A673 (cell line): ENCODE data around the gene ASB13. TPM values are rescaled to one million over a fixed set of nuclear protein-coding genes. Genes with fewer than 3 reads are reported as not detected.
"Not testable (repeated sequence)": the region's sequence is repeated elsewhere in the genome, so short reads cannot be mapped to it uniquely, and the experiment has no call there.

ENCODE experiments used
- BruUV-seq: library from RNA; stranded (reverse); fragments of 400-500 nt; replicated peaks from 2 replicates; lab custom pipeline; 2021; lab: Mats Ljungman, UMichigan
- CTCF ChIA-PET: fragments of 300-600 bp; sonication (Branson Sonifier 250); formaldehyde crosslinking; loops from one replicate; lab custom pipeline; 2022; ENCODE audit warnings: antibody characterized with exemption; lab: Charles Lee
- POLR2A ChIA-PET: fragments of 300-600 bp; sonication (Branson Sonifier 250); formaldehyde crosslinking; loops from one replicate; lab custom pipeline; 2022; ENCODE audit warnings: antibody characterized with exemption; ENCODE audit not compliant: low non-redundant PET; lab: Charles Lee
- DNase-seq: peaks from one replicate; pipeline ENCODE4 v3.0.0-alpha.2; 2015; ENCODE audit warnings: low spot score
- H3K27ac ChIP-seq: fragments of 200-600 bp; sonication (generic); 2 replicates; pipeline ENCODE4 v1.5.1; 2016; ENCODE audit warnings: mixed run types, low read depth, mild to moderate bottlenecking, mixed read lengths, antibody characterized with exemption, low read length; ENCODE audit not compliant: poor library complexity, severe bottlenecking
- H3K27me3 ChIP-seq: fragments of 200-600 bp; sonication (generic); replicated peaks from 2 replicates; pipeline ENCODE4 v1.6.1; 2017; ENCODE audit warnings: mixed run types, low read depth, mild to moderate bottlenecking, mixed read lengths, antibody characterized with exemption, low read length; ENCODE audit not compliant: insufficient read depth, poor library complexity
- H3K36me3 ChIP-seq: fragments of 200-600 bp; sonication (generic); 2 replicates; pipeline ENCODE4 v1.6.1; 2016; ENCODE audit warnings: mixed run types, mild to moderate bottlenecking, mixed read lengths, antibody characterized with exemption, low read length; ENCODE audit not compliant: insufficient read depth, poor library complexity, severe bottlenecking
- H3K4me1 ChIP-seq: fragments of 200-600 bp; sonication (generic); 2 replicates; pipeline ENCODE4 v1.6.1; 2017; ENCODE audit warnings: mixed run types, mild to moderate bottlenecking, mixed read lengths, antibody characterized with exemption, low read length; ENCODE audit not compliant: insufficient read depth, poor library complexity, severe bottlenecking
- H3K4me3 ChIP-seq: fragments of 200-600 bp; sonication (generic); 2 replicates; pipeline ENCODE4 v1.5.1; 2016; ENCODE audit warnings: low read depth, mixed run types, mild to moderate bottlenecking, mixed read lengths, low read length; ENCODE audit not compliant: poor library complexity, severe bottlenecking
- H3K9me3 ChIP-seq: fragments of 200-600 bp; sonication (generic); 2 replicates; pipeline ENCODE4 v1.6.1; 2016; ENCODE audit warnings: mixed run types, low read depth, mild to moderate bottlenecking, mixed read lengths, antibody characterized with exemption, low read length; ENCODE audit not compliant: poor library complexity, severe bottlenecking
- CTCF ChIP-seq: fragments of 300-800, 200-600 bp; sonication (generic); conservative IDR thresholded peaks from 2 replicates; pipeline ENCODE4 v1.5.1; 2017; ENCODE audit warnings: low read depth, mild to moderate bottlenecking, antibody characterized with exemption, low read length, moderate library complexity, mixed read lengths
- EZH2 ChIP-seq: fragments of 200-600 bp; sonication (generic); IDR thresholded peaks from 2 replicates; pipeline ENCODE4 v1.6.1; 2017; ENCODE audit warnings: borderline replicate concordance, low read depth, mild to moderate bottlenecking, mixed read lengths, antibody characterized with exemption, low read length; ENCODE audit not compliant: poor library complexity, severe bottlenecking
- intact Hi-C: fragments of 100-400 bp; cut with micrococcal nuclease; formaldehyde crosslinking; loops from one replicate; pipeline ENCODE4 v1.10.0; 2022; ENCODE audit not compliant: unreplicated experiment
- total RNA-seq: library from RNA; stranded (reverse); gene quantifications from 2 replicates; pipeline ENCODE4 v1.2.3, GENCODE V29; 2021

ASB13 gene
- total RNA-seq, 1 experiment from 2014 or later: 11.9 TPM

GRCh38 chr10:5623081-5623748 is 43.2 kb downstream of the ASB13 start:
- POLR2A ChIA-PET: no interaction called here
- CTCF ChIA-PET: interaction anchor here (0.5 to 2.0 kb wide), 7 partner anchors 8 to 808 kb away, joined by 3 to 14 read pairs (median 4); no protein-coding TSS in a partner anchor

GRCh38 chr10:5622186-5622960 is 44.0 kb downstream of the ASB13 start:
- Histone ChIP-seq H3K27ac (no peak overlapping the region), H3K27me3 (no peaks in the 10 kb centered on the region), H3K4me1 (no peaks in the 10 kb centered on the region), H3K4me3 (no peak overlapping the region), H3K36me3 (no peaks in the 10 kb centered on the region), H3K9me3 (no peaks in the 10 kb centered on the region)
- TF ChIP-seq CTCF: no peak
- TF ChIP-seq EZH2: no peak
- no peak for DNase-seq
- ChIA-PET POLR2A (no interaction called here), CTCF (interaction anchor here (0.6 to 2.0 kb wide), 6 partner anchors 43 to 807 kb away, joined by 3 to 14 read pairs (median 6); no protein-coding TSS in a partner anchor)
- no TSS peak for BruUV-seq
- intact Hi-C loops: loop anchor here (5.0 to 10.0 kb wide), 4 partner anchors 180 to 805 kb away; no protein-coding TSS in a partner anchor

More at GRCh38 chr10:5623081-5623748, 43.2 kb downstream of the ASB13 start:
- no peak overlapping the region for H3K27ac ChIP-seq
- intact Hi-C loops: loop anchor here (5.0 to 10.0 kb wide), 4 partner anchors 181 to 806 kb away; no protein-coding TSS in a partner anchor
- no peak overlapping the region for H3K4me3 ChIP-seq
- no peaks in the 10 kb centered on the region for H3K36me3 ChIP-seq
- H3K27me3 ChIP-seq: no peaks in the 10 kb centered on the region
- no TSS peak for BruUV-seq
- no peaks in the 10 kb centered on the region for H3K4me1 ChIP-seq
- TF ChIP-seq EZH2 (no peak), CTCF (peak; percentile 93)
- H3K9me3 ChIP-seq: no peaks in the 10 kb centered on the region
- DNase-seq: peak; percentile 90

- H3K36me3 ChIP-seq, H3K4me3 ChIP-seq, BruUV-seq, H3K27me3 ChIP-seq, POLR2A ChIA-PET, H3K9me3 ChIP-seq, DNase-seq, H3K4me1 ChIP-seq, H3K27ac ChIP-seq: not testable (repeated sequence)
- intact Hi-C loops: loop anchor here (5.0 to 10.0 kb wide), 4 partner anchors 179 to 804 kb away; no protein-coding TSS in a partner anchor
- CTCF ChIA-PET: interaction anchor here (0.6 kb wide), 1 partner anchor 11 kb away, joined by 3 read pairs; no protein-coding TSS in a partner anchor
Measured at GRCh38 chr10:5621371-5621770, 45.0 kb downstream of the ASB13 start.
